ENCODE measurements around the gene COL5A2.

COL5A2 gene

DNA sequence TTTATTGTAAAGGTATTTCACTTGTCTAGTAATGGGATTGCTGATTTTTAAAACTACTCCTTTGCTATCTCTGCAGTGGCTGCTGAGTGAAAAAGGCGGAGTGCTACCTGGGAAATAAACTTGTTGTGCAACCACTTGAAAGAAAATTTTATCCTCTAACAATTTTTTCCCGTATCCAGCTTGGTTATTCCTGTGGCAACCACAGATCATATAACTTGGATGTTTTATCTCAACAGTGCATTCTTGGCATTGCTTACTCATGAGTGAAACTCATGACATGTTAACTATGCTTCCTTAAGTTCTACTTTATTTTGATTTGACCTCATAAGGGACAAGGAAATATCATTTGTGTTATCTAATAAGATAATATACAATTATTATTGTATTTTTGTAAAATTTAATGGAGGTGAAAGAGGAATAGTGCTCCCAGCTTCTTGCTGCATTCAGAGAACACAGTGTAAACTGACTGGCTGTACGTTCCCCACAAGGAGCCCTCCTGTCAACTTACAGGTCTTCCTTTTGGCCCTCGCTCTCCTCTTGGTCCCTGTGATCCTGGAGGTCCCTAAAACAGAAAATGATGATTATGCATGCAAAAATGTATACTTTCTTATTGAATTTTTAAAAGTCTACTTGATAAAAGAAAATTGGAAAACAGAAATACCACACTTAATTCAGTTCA is 82.7 kb downstream of the COL5A2 start:
- DNase-seq = no peak

DNA sequence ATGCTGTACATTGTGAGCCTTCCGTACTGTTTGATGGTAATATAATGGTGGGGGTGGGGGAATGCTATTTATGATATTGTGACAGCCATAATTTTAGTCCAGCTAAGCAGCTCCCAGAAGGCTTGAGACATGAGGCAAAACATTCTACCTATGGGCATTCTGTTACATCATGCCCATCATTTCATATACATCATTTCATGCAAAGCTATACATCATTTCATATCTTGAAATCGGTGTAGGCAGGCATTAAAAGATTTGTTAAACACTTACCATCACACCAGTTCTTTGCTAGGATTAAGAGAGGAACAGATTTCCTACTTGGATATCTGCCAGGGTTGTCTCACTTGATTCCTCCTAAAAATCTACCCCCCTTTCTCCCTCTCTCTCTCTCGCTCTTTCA is 84.5 kb downstream of the COL5A2 start:
- DNase-seq = no peak

DNA sequence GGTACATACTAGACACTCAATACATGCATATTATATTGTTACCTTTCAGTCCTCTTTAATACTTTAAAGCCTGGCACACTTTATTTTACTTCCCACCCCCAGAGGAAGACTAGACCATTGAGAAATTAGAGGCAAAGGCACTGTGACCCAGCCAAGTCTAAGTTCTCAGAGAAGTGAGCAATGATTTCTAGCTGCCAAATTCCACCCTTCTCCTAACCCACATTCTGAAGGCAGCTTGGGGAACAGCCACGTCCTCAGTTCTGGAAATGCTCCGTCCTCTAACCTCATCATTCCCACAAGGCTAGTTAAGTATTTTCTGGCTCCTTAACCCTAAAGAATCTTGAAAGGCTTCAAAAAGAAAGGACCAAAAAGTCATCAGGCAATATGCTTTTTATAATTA is 86.6 kb downstream of the COL5A2 start:
- DNase-seq = no peak

DNA sequence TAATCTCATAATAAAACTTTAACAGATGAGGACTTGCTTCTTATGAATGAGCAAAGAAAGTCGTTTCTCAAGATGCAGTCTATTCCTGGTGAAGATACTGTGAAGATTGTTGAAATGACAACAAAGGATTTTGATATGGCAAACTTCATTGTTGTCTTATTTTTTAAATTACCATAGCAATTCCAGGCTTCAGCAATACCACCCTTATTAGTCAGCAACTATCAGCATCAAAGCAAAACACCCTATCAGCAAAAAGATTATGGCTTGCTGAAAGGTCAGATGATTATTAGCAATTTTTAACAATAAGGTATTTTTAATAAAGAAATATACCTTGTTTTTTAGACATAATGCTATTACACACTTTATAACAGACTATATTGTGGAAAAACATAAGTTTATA is 88.3 kb downstream of the COL5A2 start:
- DNase-seq = no peak

DNA sequence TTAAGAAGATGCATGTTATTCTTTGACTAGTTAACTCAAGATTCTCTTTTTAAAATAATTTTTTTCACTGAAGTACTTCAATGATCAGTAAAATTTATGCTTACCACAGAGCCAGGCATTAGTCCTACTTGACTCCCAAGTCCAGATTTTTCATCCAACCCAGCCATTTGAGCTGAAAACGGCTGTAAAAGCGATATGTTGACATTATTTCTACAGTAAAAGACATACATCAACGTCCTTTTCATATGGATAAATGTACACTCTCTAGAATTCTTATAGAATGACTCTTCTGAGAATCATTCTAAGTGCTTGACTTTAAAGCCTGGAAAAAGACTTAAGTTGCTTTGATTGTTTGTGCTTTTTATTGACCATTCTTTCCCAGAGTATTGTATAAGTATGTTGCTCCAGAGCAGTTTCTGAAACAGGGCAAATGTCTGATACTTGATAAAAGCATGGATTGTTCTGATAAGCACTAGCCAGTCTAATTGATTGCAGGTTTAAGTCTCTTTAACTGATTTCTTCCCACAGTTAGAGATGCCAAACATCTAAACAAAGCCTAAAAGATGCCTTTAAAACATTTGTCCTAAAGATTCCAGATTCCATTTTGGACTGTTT is 90.9 kb downstream of the COL5A2 start:
- DNase-seq = no peak

DNA sequence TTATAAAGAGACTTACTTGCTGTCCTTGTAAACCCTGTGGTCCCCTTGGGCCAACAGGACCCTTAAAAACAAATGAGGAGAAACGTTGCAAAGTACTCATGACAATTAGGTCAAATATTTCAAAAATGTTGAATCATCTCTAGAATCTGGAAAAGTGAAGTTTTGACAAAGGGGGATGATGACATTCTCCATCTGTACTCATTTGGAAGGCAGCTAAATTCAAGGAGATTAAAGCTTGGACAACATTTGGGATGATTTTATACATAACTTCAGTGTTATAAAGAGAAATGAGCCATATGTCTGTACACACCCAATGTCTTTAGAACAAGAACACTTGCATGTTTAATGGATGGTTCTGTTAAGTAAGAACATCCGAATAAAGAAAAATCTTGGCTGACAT is 92.9 kb downstream of the COL5A2 start:
- DNase-seq = no peak

DNA sequence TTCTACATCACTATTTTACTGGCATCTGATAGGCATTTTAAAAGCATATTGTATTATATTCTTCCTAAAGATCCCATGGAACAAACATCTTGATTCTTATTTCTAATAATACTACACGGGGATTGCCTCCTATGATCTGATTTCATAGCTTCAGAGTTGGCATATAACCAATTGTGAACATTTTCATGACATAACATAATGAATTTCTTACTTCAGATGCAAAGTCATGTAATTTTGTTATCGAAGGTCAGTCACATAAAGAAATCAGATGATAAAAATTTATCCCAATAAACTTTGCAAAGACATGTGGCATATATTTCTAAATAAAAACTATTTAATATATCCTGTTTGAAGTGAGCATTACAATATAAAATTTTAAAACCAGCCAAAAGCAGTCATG is 93.3 kb downstream of the COL5A2 start:
- DNase-seq = no peak

DNA sequence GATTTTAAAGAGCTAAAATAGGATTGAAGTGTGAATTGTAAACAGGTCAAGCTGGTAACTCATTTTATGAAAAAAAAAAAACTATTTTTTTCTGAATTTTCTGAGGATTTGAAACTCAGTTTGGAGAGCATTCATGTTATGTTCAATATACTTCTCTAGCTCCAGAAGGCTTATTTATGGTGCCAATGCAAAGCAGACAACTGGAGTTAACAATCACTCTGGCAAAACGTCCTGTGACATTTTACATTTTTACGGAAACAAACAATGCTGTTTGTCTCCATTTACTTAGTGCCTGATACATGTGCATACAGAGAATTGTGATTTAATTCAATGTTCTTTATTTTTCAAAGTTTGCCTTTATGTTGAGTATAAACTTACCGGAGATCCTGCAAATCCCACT is 96.0 kb downstream of the COL5A2 start:
- DNase-seq = no peak

DNA sequence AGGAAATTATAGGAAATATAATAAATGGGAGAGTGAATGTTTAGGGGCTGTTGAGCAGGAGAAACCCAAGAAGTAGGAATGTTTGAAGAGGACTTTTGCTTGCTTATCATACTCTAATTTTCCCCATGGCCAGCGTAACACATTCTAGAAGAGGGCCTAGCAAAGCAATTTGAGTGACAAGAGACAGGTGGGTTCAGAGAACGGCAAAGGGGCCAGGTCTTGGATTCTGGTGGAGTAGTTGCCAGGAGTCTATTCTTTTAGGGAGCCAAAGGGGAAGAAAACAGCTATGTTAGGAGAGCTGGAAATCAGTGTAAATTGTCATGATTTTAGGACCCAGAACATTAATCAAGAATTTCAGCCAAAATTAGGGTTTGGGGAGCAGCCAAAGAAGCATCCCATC is 96.5 kb downstream of the COL5A2 start:
- DNase-seq = no peak

DNA sequence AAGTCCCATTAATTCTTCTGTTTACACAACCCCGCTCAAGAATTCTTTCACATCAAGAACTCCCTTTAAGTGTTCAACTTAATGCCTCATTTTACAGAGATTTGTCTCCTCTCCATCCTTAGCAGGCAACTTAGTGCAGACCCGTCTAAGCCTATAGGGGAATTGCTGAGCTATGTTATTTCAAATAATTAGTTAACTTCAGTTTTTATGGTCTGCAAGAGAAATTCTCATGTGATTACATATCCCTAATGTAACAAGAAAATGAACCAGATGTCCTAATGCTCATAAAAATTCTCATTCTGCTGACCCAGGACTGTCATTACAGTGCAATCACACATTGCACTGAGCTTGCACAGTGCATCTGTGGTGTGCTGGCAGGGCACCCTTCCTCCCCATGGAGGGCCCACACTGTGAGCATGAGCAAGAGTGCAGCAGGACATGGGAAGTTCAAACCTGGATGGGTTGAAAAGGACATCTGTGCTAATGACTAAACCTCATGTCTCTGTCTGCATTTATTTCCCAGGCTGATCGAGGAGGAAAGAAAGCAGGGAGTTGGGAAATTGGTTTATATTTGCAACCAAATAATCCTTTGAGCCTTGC is 97.1 kb downstream of the COL5A2 start:
- no peak for DNase-seq

DNA sequence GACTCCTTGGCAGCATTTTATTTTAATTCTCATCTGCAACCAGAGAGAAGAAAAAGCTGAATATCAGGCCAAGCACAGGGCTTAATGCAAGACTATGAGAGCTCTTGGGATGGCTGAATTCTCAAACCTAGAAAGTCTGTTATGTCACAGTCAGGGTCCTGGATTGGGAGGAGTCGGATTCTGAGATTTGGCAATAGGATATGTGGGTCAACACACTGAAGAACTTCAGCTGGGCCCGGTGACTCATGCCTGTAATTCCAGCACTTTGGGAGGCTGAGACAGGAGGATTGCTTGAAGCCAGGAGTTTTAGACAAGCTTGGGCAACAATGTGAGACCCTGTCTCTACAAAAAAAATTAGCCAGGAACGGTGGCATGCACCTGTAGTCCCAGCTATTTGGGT is 103.0 kb downstream of the COL5A2 start:
- DNase-seq = no peak

DNA sequence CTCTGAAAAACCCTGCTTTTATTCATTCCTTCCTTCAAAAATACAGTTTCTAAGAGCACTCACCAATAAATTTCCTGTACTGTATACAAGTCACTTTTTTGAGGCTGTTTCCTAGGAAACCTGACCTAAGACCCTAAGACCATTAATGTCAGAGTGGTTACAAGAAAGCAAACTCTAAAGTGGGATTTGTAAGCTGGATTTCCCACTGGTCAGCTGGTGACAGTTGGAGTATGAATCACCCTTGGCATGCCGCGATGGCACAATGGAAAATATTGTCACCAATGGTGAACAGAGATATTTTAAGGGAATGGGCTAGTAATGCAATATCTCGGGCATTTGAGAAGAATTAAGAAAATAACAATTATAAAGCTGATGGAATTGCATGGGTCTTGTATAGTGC is 103.4 kb downstream of the COL5A2 start:
- DNase-seq = no peak

DNA sequence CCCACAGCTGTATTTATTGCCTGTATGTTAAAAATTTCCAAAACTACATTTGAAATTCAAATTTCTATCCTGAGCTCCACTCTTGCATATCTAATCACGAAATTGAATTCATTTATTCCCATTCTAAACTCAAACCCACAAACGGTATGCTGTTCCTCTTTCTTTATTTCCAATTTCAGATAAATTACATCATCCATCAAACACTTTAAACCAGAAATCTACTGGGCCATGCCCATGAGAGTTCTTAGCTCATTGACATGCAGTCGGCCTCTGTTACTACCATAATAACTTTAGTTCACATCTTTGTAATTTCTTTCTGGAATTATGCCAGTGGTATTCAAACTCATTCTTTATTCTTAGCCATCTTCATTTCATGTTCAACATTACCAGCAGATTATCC is 105.1 kb downstream of the COL5A2 start:
- DNase-seq = no peak

DNA sequence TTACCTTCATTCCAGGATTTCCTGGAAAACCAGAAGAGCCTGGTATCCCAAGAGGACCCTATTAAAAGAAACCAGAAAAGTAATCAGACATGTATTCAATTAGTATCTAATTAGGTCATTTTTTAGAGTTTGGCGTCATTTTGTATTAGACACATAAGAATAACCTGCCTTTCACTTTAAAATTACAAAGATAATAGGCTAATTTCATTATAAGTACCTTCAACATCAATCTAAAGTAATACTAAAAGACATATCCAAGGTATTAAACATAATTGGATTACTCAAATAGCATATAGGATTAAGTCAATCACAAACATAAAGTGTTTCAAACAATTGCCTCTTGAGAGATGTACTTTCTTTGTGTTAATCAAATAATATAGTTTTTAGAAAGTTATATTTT is 107.5 kb downstream of the COL5A2 start:
- no peak for DNase-seq

DNA sequence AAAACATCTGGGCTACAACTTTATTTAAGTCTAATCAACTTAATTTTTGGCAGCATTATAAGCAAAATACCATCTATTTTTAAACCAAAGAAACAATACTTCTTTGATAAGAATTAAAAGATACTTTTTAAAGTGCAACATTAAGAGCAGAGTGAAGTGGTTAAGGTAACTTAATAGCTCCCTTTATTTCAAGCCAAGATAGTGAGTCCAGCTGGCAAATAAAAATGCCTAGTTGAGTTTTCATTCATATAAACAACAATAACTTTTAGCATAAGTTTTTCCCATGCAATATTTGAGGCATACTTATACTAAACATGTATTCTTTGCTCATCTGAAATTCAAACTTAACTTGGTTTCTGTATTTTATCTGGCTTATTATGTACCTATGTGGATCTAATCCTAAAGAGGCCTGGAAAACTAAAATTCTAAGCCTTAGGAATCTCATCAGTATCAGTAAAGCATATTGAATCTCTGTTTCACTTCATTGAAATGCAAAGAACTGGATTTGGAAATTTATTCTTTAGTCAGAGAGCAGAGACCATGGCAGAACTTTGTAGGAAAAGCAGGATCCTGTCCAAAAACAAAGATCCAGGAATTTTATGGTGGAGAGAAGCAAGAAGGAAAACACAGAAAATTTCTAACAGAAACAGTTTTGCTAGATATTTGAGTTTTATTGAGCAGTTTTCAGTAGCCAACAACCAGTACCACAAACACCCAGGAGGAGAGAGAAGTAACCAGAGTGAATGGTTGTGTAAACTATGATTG is 109.5 kb downstream of the COL5A2 start:
- DNase-seq = no peak

DNA sequence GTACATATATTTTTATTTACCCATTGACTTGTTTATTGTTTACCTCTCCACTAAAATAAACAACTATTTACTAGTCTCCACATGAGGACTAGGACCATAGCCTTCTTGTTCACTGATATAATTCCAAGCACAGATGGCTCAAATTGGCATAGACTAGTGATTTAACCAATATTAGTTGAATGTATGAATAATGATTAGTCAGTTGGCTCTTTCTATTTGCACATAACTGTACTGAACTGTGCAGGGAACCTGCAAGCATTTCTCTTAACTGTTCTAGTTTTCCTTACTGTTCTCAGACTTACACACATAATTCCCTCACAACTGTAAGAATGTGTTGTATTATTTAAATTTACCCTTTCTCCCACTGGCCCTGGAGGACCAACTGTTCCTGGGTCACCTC is 113.5 kb downstream of the COL5A2 start:
- no peak for DNase-seq

DNA sequence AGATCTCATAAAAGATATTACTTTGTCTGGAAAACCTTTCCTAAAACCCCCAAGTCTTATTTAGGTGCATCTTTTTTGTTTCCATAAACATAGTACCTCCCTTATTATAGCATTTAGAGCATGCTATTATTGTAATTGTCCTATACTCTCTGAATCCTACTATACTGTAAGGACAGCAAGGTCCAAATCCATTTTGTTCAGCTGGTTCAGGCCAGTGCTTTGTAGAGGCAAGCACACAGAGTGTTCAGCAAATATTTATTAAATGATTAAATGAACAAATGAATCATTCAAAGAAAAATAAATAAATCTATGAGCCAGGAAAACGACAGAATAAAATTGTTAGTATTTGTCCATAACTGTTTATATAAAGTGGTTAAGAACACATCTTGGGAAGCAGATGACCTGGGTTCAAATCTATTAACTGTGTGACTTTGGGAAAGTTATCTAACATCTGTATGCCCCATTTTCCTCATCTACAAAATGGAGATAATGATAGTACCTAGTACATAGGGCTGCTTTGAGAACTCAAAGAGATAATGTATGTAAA is 119.4 kb downstream of the COL5A2 start:
- no peak for DNase-seq

DNA sequence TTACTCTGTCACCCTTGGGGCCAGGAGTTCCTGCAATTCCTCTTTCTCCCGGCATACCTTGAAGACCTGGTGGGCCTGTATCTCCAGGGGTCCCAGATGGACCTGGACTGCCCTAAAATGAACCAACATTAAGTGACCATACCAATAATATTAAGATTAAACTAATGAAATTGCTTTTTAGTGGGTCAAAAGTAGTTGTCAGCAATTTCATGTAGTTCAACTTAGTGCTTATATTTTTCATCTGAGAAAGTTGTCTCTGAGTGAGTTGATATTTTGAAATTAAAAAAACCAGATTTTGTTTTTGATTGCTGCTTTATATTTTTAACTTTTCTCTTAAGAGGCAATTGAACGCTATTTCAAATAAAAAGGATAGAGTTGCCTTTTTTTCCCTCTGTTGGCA is 122.2 kb downstream of the COL5A2 start:
- DNase-seq = no peak

DNA sequence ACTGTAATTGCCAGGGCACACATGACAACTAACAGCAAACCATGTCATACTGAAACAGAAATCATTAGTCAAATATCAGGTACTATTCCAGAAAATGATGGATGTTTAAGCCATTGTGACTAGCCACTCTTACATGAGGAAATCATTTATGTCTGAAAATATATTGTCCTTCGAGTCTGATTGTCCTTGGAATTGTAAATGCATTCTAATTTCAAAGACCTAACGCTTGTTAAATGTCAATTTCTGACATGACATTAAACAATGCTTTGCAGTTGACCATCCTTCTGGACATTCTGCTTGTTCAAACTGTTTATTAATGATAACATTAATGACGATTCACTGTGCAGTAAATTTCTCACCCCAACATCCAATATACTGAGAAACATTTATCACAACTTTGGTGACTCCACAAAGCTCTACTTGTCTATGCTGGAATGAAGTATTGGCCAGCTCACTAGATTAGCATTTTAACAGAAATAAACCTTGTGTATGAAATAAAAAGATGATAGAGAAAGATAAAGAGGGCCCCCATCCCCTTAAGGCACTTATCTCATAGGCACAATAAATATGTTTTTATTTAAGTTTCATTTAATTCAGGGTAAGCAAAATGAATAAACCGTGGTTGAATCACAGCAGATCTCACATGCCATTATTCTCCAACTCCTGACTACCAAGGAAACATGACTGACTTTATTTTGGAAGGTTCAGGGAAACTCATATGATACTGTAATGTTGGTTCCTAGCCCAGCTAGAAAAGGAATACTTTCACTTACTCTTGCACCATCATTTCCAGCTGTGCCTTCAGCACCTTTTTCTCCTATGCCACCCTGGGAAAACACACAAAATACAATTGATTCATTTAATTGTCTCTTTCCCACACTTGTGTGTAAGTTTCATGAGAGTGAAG is 123.1 kb downstream of the COL5A2 start:
- no peak for DNase-seq

DNA sequence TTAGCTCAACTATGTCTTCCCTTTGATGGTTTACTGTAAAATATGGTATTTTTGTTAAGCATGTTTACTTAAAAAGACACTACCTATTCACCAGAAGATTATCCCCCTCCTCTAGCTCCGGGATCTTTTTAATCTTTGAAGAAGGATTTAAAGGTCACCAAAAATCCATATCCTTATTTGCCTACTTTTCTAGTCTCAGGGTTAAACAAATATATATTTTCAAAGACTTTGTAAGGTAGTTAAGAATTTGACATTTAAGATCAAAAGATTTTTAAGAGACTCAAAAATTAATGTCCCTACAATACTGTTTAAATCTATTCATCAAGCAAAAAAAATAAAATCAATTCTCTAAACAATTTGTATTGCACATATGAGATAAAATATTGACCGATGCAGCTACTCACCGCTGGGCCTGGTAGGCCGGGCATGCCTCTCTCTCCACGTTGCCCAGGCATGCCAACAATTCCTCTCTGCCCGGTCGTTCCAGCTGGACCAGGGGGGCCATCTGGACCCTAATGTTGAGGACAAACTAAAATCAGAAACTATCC is 129.3 kb downstream of the COL5A2 start:
- DNase-seq = no peak

DNA sequence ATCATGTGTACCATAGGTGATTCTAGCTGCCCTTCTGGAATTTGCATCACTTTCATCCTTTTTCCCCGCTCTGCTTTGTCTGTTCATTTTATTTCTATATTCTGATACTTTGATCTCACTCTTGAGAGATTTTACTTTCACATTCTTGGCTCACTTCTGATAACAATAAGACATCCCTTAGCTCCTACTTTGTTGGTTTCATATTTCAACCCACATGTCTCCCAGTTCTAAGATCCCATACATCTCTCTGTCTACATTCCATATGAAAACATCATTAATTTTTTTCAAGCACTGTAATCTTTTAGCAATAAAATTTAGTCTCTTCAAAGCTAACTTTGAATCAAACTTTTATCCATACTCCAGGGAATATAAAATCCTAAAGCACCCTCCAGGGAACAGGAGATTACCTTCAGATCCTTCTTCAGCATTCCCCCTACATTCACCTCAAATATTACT is 129.8 kb downstream of the COL5A2 start:
- DNase-seq = no peak

DNA sequence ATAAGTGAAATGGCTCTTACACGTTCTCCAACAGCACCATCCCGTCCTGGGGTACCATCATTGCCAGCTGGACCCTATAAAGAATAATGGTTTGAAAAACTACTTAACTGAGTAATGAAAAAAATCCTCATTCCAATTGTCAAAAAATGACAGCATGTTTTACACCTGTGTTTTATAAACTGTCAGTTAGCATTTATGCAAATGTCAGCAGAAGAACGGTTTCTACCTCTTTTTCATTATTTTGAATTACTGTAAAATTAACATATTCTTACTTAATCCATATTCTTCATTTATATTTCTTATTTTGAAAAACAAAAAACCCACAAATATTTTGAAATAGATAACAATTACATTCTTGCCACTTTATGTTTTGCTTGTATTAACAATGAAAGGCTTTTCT is 131.4 kb downstream of the COL5A2 start:
- DNase-seq = no peak

Measured in activated gamma-delta T cell (primary cell).